Left lung (tissue), 14 donors: ENCODE measurements around the gene HSF5. TPM values are rescaled to one million over a fixed set of nuclear protein-coding genes. Genes with fewer than 3 reads are reported as not detected.

Experiments used
- ATAC-seq: fragments of 200-7000 bp; cut with Tn5 transposase; one replicate; pipeline ENCODE4 v1.9.1; 2020; ENCODE audit warnings: moderate library complexity
- DNase-seq, 4 donors: peaks; one replicate each; pipeline ENCODE4 v3.0.0-alpha.2; 2013 to 2020
- H3K27ac ChIP-seq, 2 donors: fragments of 200-600 bp; sonication (generic) in 1 of 2; one replicate each; pipeline versions ENCODE4 v1.5.0 to v1.8.0; 2020 to 2021
- H3K27me3 ChIP-seq, 2 donors: fragments of 200-600 bp; sonication (generic) in 1 of 2; one replicate each; pipeline versions ENCODE4 v1.5.0 to v1.8.0; 2020 to 2021
- H3K36me3 ChIP-seq, 2 donors: fragments of 200-600 bp; sonication (generic) in 1 of 2; one replicate each; pipeline versions ENCODE4 v1.5.0 to v1.8.0; 2020 to 2021
- H3K4me1 ChIP-seq, 2 donors: fragments of 200-600 bp; one replicate each; pipeline ENCODE4 v1.8.0; 2021
- H3K4me3 ChIP-seq, 2 donors: fragments of 200-600 bp; sonication (generic) in 1 of 2; one replicate each; pipeline versions ENCODE4 v1.5.0 to v1.8.0; 2020 to 2021; ENCODE audit warnings: mild to moderate bottlenecking in 1 of 2
- H3K9me3 ChIP-seq, 2 donors: fragments of 200-600 bp; sonication (generic) in 1 of 2; one replicate each; pipeline versions ENCODE4 v1.5.0 to v1.8.0; 2020 to 2021
- CTCF ChIP-seq, 2 donors: fragments of 200-600 bp; sonication (generic) in 1 of 2; IDR thresholded peaks; one replicate each; pipeline versions ENCODE4 v1.5.0 to v1.8.0; 2021; ENCODE audit warnings: antibody characterized with exemption in 2 of 2
- intact Hi-C, 2 donors: fragments of 100-400 bp; cut with DNase I; formaldehyde crosslinking; loops; one replicate each; pipeline versions ENCODE4 v1.11.2 to v1.14.2; 2022
- long read RNA-seq, 12 donors: library from polyadenylated mRNA in 2 of 12; unstranded in 2 of 12; transcript quantifications; one replicate each; pipeline ENCODE4 v2.0.0 and lab custom pipeline, GENCODE V29; 2019 to 2026
- polyA plus RNA-seq, 6 donors: library from polyadenylated mRNA; unstranded; fragments of 120-200 nt; gene quantifications; one replicate each; pipeline ENCODE4 v1.2.1, GENCODE V29; 2013; ENCODE audit not compliant: insufficient read length in 6 of 6
- total RNA-seq, 2 donors: library from RNA; stranded (reverse); fragmentation: NEBNext Ultra II Directional; extraction: Animal tissue kit (Norgen Biotek cat#: 25700); gene quantifications; one replicate each; pipeline ENCODE4 v1.2.1, GENCODE V29; 2021
- donor health status: DM: no; HTN: yes; CAD: no.
- donor health status: DM: no; HTN: no; CAD: no.

The HSF5 gene
- under 1 TPM; 0.08 to 0.15 TPM for total RNA-seq
- under 1 TPM; 0.10 to 0.14 (median 0.12) TPM for polyA plus RNA-seq
- long read RNA-seq, donor 1 = 0 reads
- long read RNA-seq, donor 2 = 0 reads
- long read RNA-seq, donor 3 = 0 reads
- long read RNA-seq, donor 4 = 0 reads
- long read RNA-seq, donor 5 = 0 reads
- long read RNA-seq, donor 6 = 0 reads
- long read RNA-seq, donor 7 = 0 reads
- long read RNA-seq, donor 8 = 0 reads
- long read RNA-seq, donor 9 = 0 reads
- long read RNA-seq, donor 10 = 0 reads
- long read RNA-seq, donor 11 = 0 reads
- long read RNA-seq, donor 12 = 0 reads

GRCh38 chr17:58487589-58488427 is at the start of gene HSF5:
Gene HSF5, minus strand, starts transcription at chr17:58488408. Its CDS starts 134 bp downstream, at chr17:58488274.
- ATAC-seq = peak; percentile 44

GRCh38 chr17:58537266-58537665 is 49.1 kb upstream of the HSF5 start:
- H3K4me1 ChIP-seq = peaks cover 4 to 30% of the 10 kb centered on the region in 2 donors
- no peak overlapping the region for H3K27ac ChIP-seq
- H3K27me3 ChIP-seq = peaks cover 0 to 5% of the 10 kb centered on the region in 2 donors
- ATAC-seq = no peak
- no peak for DNase-seq
- TF ChIP-seq CTCF (IDR thresholded peaks at IDR 0.05) = no peak
- H3K36me3 ChIP-seq = no peaks in the 10 kb centered on the region
- no peaks in the 10 kb centered on the region for H3K9me3 ChIP-seq
- intact Hi-C loops = no loop called here
- H3K4me3 ChIP-seq = no peak overlapping the region

More at GRCh38 chr17:58487589-58488427, at the start of gene HSF5:
- Histone ChIP-seq H3K27me3 (no peaks in the 10 kb centered on the region), H3K9me3 (no peaks in the 10 kb centered on the region), H3K27ac (no peak within 1 kb of the TSS), H3K36me3 (peaks cover 0 to 57% of the 10 kb centered on the region in 2 donors), H3K4me1 (peaks cover 0 to 9% of the 10 kb centered on the region in 2 donors), H3K4me3 (peak within 1 kb of the TSS; percentile 7 to 20)
- intact Hi-C loops = no loop called here
- DNase-seq = peak; percentile 9 to 90 (median 35)
- TF ChIP-seq CTCF (IDR thresholded peaks at IDR 0.05) = peak in 1 of 2 donors; percentile 23

GRCh38 chr17:58536542-58536941 is 48.3 kb upstream of the HSF5 start:
- Histone ChIP-seq H3K9me3 (no peaks in the 10 kb centered on the region), H3K4me3 (no peak overlapping the region), H3K4me1 (peaks cover 4 to 35% of the 10 kb centered on the region in 2 donors), H3K27me3 (peaks cover 0 to 11% of the 10 kb centered on the region in 2 donors), H3K36me3 (no peaks in the 10 kb centered on the region), H3K27ac (no peak overlapping the region)
- ATAC-seq = no peak
- TF ChIP-seq CTCF (IDR thresholded peaks at IDR 0.05) = no peak
- no peak for DNase-seq
- intact Hi-C loops = no loop called here

- Histone ChIP-seq H3K27me3 (peaks cover 0 to 22% of the 10 kb centered on the region in 2 donors), H3K27ac (no peak overlapping the region), H3K4me1 (peaks cover 4 to 41% of the 10 kb centered on the region in 2 donors), H3K36me3 (no peaks in the 10 kb centered on the region), H3K4me3 (no peak overlapping the region), H3K9me3 (no peaks in the 10 kb centered on the region)
- DNase-seq (no peak), ATAC-seq (no peak)
- intact Hi-C loops = no loop called here
- no peak for TF ChIP-seq CTCF (IDR thresholded peaks at IDR 0.05)
These were observed 47.2 kb upstream of the HSF5 start for GRCh38 chr17:58535431-58535830.

GRCh38 chr17:58534901-58535421 is 46.8 kb upstream of the HSF5 start:
- H3K27ac ChIP-seq = no peak overlapping the region
- DNase-seq = no peak
- no peak overlapping the region for H3K4me3 ChIP-seq
- no peak for TF ChIP-seq CTCF (IDR thresholded peaks at IDR 0.05)
- H3K36me3 ChIP-seq = no peaks in the 10 kb centered on the region
- intact Hi-C loops = no loop called here
- H3K27me3 ChIP-seq = peaks cover 0 to 25% of the 10 kb centered on the region in 2 donors
- H3K4me1 ChIP-seq = peaks cover 4 to 41% of the 10 kb centered on the region in 2 donors
- H3K9me3 ChIP-seq = no peaks in the 10 kb centered on the region
- peak; percentile 38 for ATAC-seq
